NCI-H748 treated with DMSO at 0.1 percent for 48 hours (cell line): ENCODE data around the gene NFATC2.

Experiments
- DNase-seq: peaks from one replicate; lab custom pipeline; 2025; lab: John Stamatoyannopoulos, UW

Gene NFATC2

DNA sequence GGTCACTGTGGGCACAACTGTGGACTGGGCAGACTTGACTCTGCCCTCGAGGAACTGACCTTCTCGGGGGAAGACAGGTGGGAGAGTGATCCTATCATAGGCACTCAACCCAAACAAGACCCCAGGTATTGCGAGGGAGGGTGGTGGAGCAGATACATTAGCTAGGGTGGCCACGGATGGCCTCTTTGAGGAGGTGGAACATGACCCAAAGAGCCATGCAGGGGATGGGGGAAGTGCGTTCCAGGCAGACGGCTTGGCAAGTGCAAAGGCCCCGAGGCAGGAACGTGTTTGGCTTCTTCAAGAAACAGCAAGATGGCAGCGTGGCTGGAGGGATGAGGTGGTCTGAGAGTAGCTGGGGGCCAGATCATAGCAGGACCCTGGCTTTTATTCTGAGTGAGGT lies 167.6 kb downstream of the NFATC2 start:
- no peak for DNase-seq

- no peak for DNase-seq
Observed at GRCh38 chr20:51374456-51374830, 168.1 kb downstream of the NFATC2 start.

DNA sequence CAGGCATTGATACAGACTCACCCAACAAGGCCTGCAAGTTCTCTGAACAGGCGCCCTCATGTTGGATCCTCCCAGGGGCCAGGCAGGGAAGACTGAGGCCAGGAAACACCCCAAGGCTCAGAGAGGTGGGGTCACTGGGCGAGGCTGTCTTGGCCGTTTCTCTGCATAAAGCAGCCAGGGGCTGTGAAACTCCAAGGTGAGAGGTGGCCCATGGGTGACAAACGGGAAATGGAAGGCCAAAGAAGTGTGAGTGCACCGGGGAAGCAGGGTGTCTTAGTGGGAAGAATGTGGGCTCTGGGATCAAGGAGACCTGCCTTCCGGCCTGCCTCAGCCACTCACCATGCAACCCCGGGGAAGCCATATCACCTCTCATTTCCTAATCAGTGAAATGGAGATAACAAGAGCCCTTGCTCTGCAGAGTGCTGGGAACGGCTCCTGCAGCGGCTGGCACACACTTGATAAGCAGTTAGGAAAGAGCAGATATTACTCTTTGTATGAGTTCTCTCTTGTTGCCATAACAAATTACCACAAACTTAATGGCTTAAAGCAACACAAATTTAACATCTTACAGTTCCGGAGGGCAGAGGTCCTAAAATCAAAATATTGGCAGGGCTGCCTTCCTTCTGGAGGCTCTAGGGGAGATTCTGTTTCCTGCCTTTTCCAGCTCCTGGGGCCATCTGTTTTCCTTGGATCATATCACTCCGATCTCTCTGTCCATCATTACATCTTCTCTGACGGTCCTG lies 168.6 kb downstream of the NFATC2 start:
- no peak for DNase-seq

DNA sequence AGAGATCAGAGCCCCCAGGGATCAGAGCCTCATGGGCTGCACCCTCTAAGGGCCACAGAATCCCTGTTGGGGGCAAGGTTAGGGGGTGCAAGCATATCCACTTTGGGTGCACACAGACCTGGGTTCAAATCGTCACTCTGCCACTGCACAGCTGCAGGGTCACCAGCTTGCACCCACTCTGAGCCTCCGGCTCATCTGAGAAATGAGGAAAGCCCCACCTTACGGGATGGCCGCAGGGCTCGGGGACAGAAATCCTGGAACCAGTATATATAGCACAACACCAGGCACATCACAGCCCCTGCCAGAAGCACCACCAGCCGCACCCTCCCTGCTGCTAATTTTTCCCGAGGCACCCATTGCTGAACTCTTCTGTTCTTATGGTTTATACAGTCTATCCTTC lies 169.6 kb downstream of the NFATC2 start:
- DNase-seq, result no peak

DNA sequence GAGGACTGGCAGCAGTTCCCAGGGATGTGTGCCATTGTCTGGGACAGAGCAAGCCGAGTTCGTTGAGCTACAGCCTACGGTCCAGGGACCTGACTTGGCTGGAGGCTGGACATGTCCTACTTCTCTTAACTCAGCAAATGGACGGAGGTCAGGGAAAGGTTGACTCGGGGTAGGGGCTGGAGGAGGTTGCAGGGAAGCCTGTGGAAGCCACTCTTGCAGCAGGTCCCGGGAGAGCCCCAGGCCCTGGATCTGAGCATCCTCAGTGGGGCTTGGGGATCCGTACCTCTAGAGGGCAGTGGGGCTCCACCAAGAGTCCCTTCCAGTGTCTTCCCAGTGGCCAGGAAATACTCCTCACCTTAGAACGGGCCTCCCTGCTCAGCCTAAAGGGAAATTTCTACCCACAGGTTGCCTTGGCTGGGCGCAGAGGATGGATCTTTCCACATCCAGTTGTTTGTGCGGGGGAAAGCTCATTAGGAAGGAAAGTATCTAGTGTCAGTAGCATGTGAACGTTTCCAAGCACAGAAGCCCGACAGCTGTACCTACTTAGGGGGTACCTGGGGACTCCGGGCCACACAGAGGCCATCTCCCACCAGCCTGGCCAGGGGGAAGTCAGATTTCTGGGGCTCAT lies 170.2 kb downstream of the NFATC2 start:
- DNase-seq, result no peak

- no peak for DNase-seq
Observed at GRCh38 chr20:51371720-51372119, 170.8 kb downstream of the NFATC2 start.

DNA sequence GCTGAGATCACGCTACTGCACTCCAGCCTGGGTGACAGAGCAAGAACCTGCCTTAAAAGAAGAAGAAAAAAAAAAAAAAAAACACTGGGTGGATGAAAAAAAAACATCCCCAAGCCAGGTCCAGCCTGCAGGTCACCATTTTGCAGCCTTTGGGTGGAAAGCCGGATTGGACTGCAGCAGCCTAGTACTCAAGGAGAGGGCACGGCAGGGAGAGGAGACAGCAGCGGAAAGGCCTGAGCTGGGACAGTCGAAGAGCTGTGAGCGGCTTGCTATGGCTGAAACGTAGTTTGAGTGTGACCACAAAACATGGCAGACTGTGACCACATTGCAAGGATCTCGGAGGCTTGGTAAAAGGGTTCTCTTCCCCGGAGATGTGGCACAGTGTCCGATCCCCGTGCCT lies 173.0 kb downstream of the NFATC2 start:
- no peak for DNase-seq

DNA sequence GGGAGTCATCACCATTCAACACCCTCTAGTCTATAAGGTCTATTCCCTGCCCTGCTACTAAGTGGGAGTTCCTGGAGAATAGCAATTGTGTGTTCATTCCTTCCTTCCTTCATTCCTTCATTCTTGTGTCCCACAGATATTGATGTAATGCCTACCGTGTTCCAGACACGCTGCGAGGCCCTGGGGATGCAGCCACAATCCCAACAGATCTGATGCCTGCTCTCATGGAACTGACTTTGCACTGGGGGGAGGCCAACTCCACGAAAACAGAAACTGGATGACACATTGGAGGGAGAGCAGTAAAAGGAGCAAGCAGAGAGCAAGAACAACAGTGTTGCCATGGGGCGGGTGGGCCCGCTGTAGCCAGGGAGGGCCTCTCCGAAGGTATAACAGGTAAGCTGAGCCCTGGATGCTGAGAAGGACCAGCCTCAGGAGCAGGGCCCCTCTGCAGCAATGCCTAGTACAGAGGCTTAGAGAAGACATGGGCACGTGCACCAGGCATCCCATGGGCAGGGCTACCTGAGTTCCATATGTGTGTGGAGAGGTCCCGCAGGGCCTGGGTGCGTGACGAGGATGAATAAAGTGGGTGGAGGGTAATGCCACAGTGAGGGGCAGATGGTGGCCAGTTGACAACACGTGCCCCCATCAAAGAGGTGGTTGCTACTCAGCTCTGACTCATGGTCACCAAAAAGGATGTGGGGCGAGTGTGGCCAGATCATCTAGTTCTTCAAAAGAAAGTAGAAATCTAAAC lies 173.9 kb downstream of the NFATC2 start:
- no peak for DNase-seq

GRCh38 chr20:51366155-51366886 lies 176.2 kb downstream of the NFATC2 start:
- no peak for DNase-seq

- no peak for DNase-seq
Observed at GRCh38 chr20:51365670-51366069, 176.8 kb downstream of the NFATC2 start.

GRCh38 chr20:51363813-51364212 lies 178.7 kb downstream of the NFATC2 start:
- no peak for DNase-seq

- DNase-seq, result no peak
Observed at GRCh38 chr20:51363378-51363777, 179.1 kb downstream of the NFATC2 start.

GRCh38 chr20:51362254-51362653 lies 180.3 kb downstream of the NFATC2 start:
- DNase-seq, result no peak

DNA sequence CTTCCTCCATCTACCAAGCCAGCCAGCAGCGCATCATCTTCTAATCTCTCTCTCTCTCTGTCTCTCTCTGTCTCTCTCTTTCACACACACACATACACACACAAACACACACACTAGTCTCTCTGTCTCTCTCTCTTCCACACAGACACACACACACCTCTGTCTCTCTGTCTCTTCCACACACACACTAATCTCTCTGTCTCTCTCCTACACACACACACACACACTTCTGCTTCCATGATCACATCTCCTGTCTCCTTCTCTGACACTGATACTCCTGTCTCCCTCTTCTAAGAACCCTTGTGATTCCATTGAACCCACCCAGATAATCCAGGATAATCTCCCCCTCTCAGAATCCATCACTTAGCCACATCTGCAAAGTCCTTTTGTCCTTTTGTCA lies 181.3 kb downstream of the NFATC2 start:
- no peak for DNase-seq

GRCh38 chr20:51360451-51361201 lies 181.9 kb downstream of the NFATC2 start:
- no peak for DNase-seq

- DNase-seq, result no peak
Observed at GRCh38 chr20:51359947-51360346, 182.6 kb downstream of the NFATC2 start.

GRCh38 chr20:51359401-51359800 lies 183.1 kb downstream of the NFATC2 start:
- no peak for DNase-seq

GRCh38 chr20:51358032-51358724 lies 184.3 kb downstream of the NFATC2 start:
- no peak for DNase-seq

DNA sequence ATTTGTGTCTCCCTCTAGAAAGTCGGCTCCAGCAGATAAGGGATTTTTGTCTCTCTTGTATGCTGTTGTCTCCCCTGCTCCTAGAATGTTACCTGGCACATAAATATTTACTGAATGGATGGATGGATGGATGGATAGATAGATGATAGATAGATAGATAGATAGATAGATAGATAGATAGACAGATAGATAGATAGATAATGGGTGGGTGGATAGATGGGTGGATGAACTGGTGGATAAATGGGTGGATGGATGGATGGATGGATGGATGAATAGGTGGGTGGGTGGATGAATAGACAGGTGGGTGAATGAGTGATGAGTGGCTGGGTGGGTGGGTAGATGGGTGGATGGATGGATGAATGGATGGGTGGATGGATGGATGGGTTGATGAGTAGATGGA lies 185.0 kb downstream of the NFATC2 start:
- no peak for DNase-seq

GRCh38 chr20:51356871-51357270 lies 185.6 kb downstream of the NFATC2 start:
- no peak for DNase-seq

DNA sequence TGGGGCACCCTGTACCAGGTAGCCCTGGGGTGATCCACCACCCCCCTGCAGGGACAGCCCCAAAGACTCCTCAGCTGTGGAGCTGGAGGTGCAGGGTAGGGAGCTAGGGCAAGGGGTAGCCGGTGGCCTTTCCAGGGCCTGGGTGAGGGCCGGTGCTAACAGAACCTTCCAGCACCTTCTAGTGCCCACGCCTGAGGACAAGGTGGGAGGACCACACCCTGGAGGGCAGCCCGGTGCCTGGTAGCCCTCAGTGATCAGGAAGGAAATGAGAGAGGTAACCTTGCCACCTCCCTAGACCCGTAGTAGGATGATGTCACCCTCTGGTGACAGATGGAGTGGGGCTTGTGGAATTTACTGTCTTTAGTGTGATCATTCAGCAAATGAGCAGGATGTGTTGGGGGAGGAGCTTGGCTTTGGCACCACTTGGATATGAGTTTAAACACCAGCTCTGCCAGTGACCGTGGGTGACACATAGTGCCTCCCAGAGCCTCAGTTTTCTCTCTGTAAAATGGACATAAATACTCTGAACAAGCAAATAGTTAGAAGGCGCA lies 187.7 kb downstream of the NFATC2 start:
- no peak for DNase-seq
